ENCODE results near the gene MRAP2. TPM values are rescaled to one million over a fixed set of nuclear protein-coding genes. Genes with fewer than 3 reads are reported as not detected.
"Not testable (repeated sequence)": the region's sequence is repeated elsewhere in the genome, so short reads cannot be mapped to it uniquely, and the experiment has no call there.

The MRAP2 gene
- total and polyA plus RNA-seq, 2 of the 13 experiments (the other 11 are each of a cell fraction or from before 2014, with no cell fraction given), result 0.33 to 3.5 TPM

- H3K4me3 ChIP-seq (replicated peaks in 1 of 3; ENCODE audit: insufficient read depth in 1 of 3, low read depth in 2 of 3, low read length in 3 of 3), result peak overlapping the region; percentile 22 to 46 (median 33); a peak in 5 of 6 replicates
- H2AFZ ChIP-seq (ENCODE audit: low read length); intact Hi-C loops (cut with micrococcal nuclease; ENCODE audit: unreplicated experiment); H4K20me1 ChIP-seq (ENCODE audit: insufficient read depth, low read length); H3K27me3 ChIP-seq (ENCODE audit: control insufficient read depth in 1 of 2, insufficient read depth in 2 of 2, low read length in 2 of 2); in situ Hi-C loops (cut with HindIII; ENCODE audit: extremely low pct_ligation_motif_present, low pct_unique_long_range_greater_than_20kb); H3K36me3 ChIP-seq (replicated peaks in 1 of 2; ENCODE audit: control insufficient read depth in 1 of 2, insufficient read depth in 2 of 2, low read length in 2 of 2); BruUV-seq (replicated peaks); FAIRE-seq; H3K27ac ChIP-seq (ENCODE audit: extremely low read length, insufficient read depth, low read length); H3K79me2 ChIP-seq (ENCODE audit: insufficient read depth, low read length); H3K9me3 ChIP-seq (ENCODE audit: low read length); CTCF ChIA-PET (ENCODE audit: low intra/inter-chr PET ratio, low total read pairs); POLR2A ChIA-PET; TF ChIP-seq FOXA1 (IDR thresholded peaks at IDR 0.05): not testable (repeated sequence)
- 0 out of 2 replicates have a peak, but pooled peaks have one; percentile 40 for TF ChIP-seq KAT7 (CRISPR knock-in tag; IDR thresholded peaks at IDR 0.05; ENCODE audit: borderline replicate concordance)
- TF ChIP-seq RXRB (CRISPR knock-in tag; IDR thresholded peaks at IDR 0.05; ENCODE audit: borderline replicate concordance), result peak; percentile 68
- TF ChIP-seq FOXA1 (CRISPR knock-in tag; IDR thresholded peaks at IDR 0.05), result peak; percentile 73
- TF ChIP-seq RXRA (CRISPR knock-in tag; IDR thresholded peaks at IDR 0.05), result 0 out of 2 replicates have a peak, but pooled peaks have one; percentile 42
- TF ChIP-seq FOXA3 (CRISPR knock-in tag; IDR thresholded peaks at IDR 0.05), result 0 out of 2 replicates have a peak, but pooled peaks have one; percentile 45
- peak; percentile 67 for TF ChIP-seq PPARG (CRISPR knock-in tag; conservative IDR thresholded peaks at IDR 0.05)
- TF ChIP-seq THRA (CRISPR knock-in tag; IDR thresholded peaks at IDR 0.05; ENCODE audit: borderline replicate concordance), result peak; percentile 75; the same call in 1 of the 2 replicates
- 0 out of 2 replicates have a peak overlapping the region, but pooled peaks have one; percentile 15 for H3K9ac ChIP-seq (ENCODE audit: insufficient read depth, low read depth, low read length)
- peaks cover 18% of the 10 kb centered on the region for H3K4me1 ChIP-seq (ENCODE audit: insufficient read depth, low read length)
- 0% methylated on average over 1 of the region's 8 CpGs for WGBS (ENCODE audit: low lambda C conversion rate)
- peak overlapping the region; percentile 81 for H3K4me2 ChIP-seq (ENCODE audit: low read depth, low read length)
- ATAC-seq, result peak; percentile 92
- DNase-seq (ENCODE audit: low spot score), result peak; percentile 9
Observed at GRCh38 chr6:84114933-84115594, 81.5 kb downstream of the MRAP2 start.
